ENCODE data around the gene CFAP97. TPM values are rescaled to one million over a fixed set of nuclear protein-coding genes. Genes with fewer than 3 reads are reported as not detected.
"Not testable (repeated sequence)": the region's sequence is repeated elsewhere in the genome, so short reads cannot be mapped to it uniquely, and the experiment has no call there.

Gene CFAP97
- total RNA-seq, 1 donor, result 77.1 TPM

- H3K36me3 ChIP-seq (ENCODE audit: insufficient read depth, low read length), result peaks cover 3% of the 10 kb centered on the region
- peak overlapping the region; percentile 86 for H3K4me3 ChIP-seq (ENCODE audit: insufficient read depth, low read length)
- no peak for DNase-seq (ENCODE audit: insufficient read length, low spot score, missing footprints)
- H3K27me3 ChIP-seq (ENCODE audit: insufficient read depth, low read length), result no peaks in the 10 kb centered on the region
- TF ChIP-seq, protein P1, sequence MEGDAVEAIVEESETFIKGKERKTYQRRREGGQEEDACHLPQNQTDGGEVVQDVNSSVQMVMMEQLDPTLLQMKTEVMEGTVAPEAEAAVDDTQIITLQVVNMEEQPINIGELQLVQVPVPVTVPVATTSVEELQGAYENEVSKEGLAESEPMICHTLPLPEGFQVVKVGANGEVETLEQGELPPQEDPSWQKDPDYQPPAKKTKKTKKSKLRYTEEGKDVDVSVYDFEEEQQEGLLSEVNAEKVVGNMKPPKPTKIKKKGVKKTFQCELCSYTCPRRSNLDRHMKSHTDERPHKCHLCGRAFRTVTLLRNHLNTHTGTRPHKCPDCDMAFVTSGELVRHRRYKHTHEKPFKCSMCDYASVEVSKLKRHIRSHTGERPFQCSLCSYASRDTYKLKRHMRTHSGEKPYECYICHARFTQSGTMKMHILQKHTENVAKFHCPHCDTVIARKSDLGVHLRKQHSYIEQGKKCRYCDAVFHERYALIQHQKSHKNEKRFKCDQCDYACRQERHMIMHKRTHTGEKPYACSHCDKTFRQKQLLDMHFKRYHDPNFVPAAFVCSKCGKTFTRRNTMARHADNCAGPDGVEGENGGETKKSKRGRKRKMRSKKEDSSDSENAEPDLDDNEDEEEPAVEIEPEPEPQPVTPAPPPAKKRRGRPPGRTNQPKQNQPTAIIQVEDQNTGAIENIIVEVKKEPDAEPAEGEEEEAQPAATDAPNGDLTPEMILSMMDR (IDR thresholded peaks at IDR 0.05; ENCODE audit: extremely low read depth, low read depth, low read length), result no peak
- peaks cover 22% of the 10 kb centered on the region for H3K4me1 ChIP-seq (ENCODE audit: insufficient read depth, low read length)
- H3K9me3 ChIP-seq (ENCODE audit: low read depth, low read length), result no peaks in the 10 kb centered on the region
- H3K27ac ChIP-seq (ENCODE audit: low read depth, low read length), result no peak overlapping the region
- peak overlapping the region; percentile 83 for H3K4me2 ChIP-seq (ENCODE audit: insufficient read depth, low read length)
- H3K79me2 ChIP-seq (ENCODE audit: insufficient read depth, low read length), result peaks cover 63% of the 10 kb centered on the region
- H2AFZ ChIP-seq (ENCODE audit: low read length), result no peak overlapping the region
- peaks cover 30% of the 10 kb centered on the region for H4K20me1 ChIP-seq (ENCODE audit: insufficient read depth, low read length)
Observed at GRCh38 chr4:185211641-185212040, 7.8 kb upstream of the CFAP97 start.

DNA sequence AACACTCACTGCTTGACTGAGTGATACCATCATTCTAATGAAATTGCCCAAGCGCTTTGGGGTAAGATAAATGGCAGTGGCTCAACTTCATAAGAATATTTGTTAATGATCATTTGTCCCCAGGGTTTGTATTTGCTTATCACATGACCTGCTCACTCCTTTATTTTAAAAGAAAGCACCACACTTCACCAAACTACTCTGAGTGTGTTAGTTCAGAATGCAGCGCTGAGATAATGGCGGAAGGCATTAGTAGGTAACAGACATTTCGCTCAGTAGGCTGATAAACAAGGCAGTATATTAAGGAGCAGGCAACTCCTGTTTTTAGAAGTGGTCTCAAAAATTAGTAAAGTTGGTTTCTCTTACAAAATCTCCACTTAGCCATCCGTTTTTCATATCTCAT is 7.2 kb upstream of the CFAP97 start:
- TF ChIP-seq, protein P1 (IDR thresholded peaks at IDR 0.05; ENCODE audit: extremely low read depth, low read depth, low read length), result no peak
- Histone ChIP-seq H3K79me2 (ENCODE audit: insufficient read depth, low read length) (peaks cover 58% of the 10 kb centered on the region), H3K4me3 (ENCODE audit: insufficient read depth, low read length) (peak overlapping the region; percentile 86), H2AFZ (ENCODE audit: low read length) (peak overlapping the region; percentile 85), H3K4me1 (ENCODE audit: insufficient read depth, low read length) (peaks cover 22% of the 10 kb centered on the region), H4K20me1 (ENCODE audit: insufficient read depth, low read length) (peaks cover 30% of the 10 kb centered on the region), H3K36me3 (ENCODE audit: insufficient read depth, low read length) (no peaks in the 10 kb centered on the region), H3K9me3 (ENCODE audit: low read depth, low read length) (no peaks in the 10 kb centered on the region), H3K4me2 (ENCODE audit: insufficient read depth, low read length) (peak overlapping the region; percentile 83), H3K27me3 (ENCODE audit: insufficient read depth, low read length) (no peaks in the 10 kb centered on the region), H3K27ac (ENCODE audit: low read depth, low read length) (peak overlapping the region; percentile 76)
- no peak for DNase-seq (ENCODE audit: insufficient read length, low spot score, missing footprints)

DNA sequence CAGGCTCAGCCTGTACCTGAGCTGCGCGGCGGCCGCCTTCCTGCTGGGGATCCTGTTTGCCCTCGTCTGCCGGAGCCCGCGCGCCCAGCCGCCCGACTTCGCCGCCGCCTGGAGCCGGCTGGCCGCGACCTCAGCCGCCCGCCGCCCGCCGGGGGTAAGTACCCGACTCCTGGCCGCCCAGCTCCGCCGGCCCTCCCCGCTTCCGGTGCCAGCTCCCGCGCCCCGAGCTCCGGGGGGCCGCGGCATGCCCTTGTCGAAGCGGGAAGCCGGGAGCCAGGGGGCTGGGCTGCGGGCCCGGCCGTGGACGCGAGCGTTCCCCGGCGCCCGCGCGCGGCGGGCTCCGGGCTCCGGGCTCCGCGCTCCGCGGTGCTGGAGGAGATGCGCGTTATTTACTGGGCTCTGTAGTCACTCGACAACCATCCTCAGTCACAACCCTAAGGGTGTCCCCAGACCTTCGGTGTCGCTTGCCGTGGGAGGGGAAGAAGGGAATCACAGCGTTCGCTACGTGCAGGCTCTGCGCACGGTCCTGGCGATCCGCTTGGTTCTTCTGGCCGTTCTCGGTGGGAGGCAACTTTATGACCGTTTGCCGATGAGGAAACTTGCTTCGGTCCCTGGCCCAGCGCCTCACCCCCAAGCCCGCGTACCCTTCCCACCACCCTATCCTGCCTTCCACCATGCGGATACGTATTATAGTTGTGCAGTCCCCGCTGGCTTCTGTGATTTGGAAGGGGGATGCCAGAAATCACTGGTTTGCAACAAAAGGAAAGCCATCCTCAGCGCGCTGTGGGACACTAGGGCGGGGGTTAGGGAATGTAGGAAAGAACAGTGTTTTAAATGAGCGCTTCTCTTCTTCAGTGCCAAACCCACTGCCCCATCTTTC is 6.5 kb upstream of the CFAP97 start:
- DNase-seq (ENCODE audit: insufficient read length, low spot score, missing footprints), result peak; percentile 87
- TF ChIP-seq, protein P1 (IDR thresholded peaks at IDR 0.05; ENCODE audit: extremely low read depth, low read depth, low read length), result no peak
- no peaks in the 10 kb centered on the region for H3K9me3 ChIP-seq (ENCODE audit: low read depth, low read length)
- H3K27ac ChIP-seq (ENCODE audit: low read depth, low read length), result peak overlapping the region; percentile 76
- peaks cover 29% of the 10 kb centered on the region for H4K20me1 ChIP-seq (ENCODE audit: insufficient read depth, low read length)
- no peaks in the 10 kb centered on the region for H3K27me3 ChIP-seq (ENCODE audit: insufficient read depth, low read length)
- peak overlapping the region; percentile 85 for H2AFZ ChIP-seq (ENCODE audit: low read length)
- peaks cover 17% of the 10 kb centered on the region for H3K4me1 ChIP-seq (ENCODE audit: insufficient read depth, low read length)
- H3K4me3 ChIP-seq (ENCODE audit: insufficient read depth, low read length), result peak overlapping the region; percentile 86
- H3K4me2 ChIP-seq (ENCODE audit: insufficient read depth, low read length), result peak overlapping the region; percentile 83
- no peaks in the 10 kb centered on the region for H3K36me3 ChIP-seq (ENCODE audit: insufficient read depth, low read length)
- H3K79me2 ChIP-seq (ENCODE audit: insufficient read depth, low read length), result peaks cover 57% of the 10 kb centered on the region

DNA sequence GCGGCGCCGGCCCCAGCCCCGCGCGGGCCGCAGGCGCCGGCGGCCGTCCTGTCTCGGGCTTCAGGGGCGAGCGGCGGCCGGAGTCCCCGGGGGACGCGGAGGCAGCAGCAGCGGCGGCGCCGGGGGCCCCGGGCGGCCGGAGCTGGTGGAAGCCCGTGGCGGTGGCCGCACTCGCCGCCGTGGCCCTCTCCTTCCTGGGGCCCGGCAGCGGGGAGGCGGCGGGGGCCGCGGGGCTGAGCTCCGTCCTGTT is 6.0 kb upstream of the CFAP97 start:
- Histone ChIP-seq H3K4me1 (ENCODE audit: insufficient read depth, low read length) (peaks cover 19% of the 10 kb centered on the region), H3K4me2 (ENCODE audit: insufficient read depth, low read length) (peak overlapping the region; percentile 87), H3K79me2 (ENCODE audit: insufficient read depth, low read length) (peaks cover 58% of the 10 kb centered on the region), H3K27ac (ENCODE audit: low read depth, low read length) (peak overlapping the region; percentile 76), H4K20me1 (ENCODE audit: insufficient read depth, low read length) (peaks cover 26% of the 10 kb centered on the region), H3K4me3 (ENCODE audit: insufficient read depth, low read length) (peak overlapping the region; percentile 86)
- not testable (repeated sequence) for H2AFZ ChIP-seq (ENCODE audit: low read length); H3K36me3 ChIP-seq (ENCODE audit: insufficient read depth, low read length); H3K9me3 ChIP-seq (ENCODE audit: low read depth, low read length); H3K27me3 ChIP-seq (ENCODE audit: insufficient read depth, low read length)
- DNase-seq (ENCODE audit: insufficient read length, low spot score, missing footprints), result peak; percentile 64
